Measurements from ENCODE around the gene SNAI3. TPM values are rescaled to one million over a fixed set of nuclear protein-coding genes. Genes with fewer than 3 reads are reported as not detected.
A peak's percentile ranks its signal among the peaks of the same experiment; 100 is the strongest.

The SNAI3 gene
- total and polyA plus RNA-seq, 2 of the 4 experiments (the other 2 are of a cell fraction), result 0.21 TPM; not detected in 1

- Histone ChIP-seq H3K9ac (ENCODE audit: low read depth, low read length) (no peak overlapping the region), H3K23ac (ENCODE audit: low read depth, low read length) (no peak overlapping the region), H3K14ac (replicated peaks; ENCODE audit: low read depth, low read length) (no peak overlapping the region), H3K9me3 (ENCODE audit: control insufficient read depth, insufficient read depth, low read length) (no peaks in the 10 kb centered on the region), H4K20me1 (ENCODE audit: insufficient read depth, low read length) (0 out of 2 replicates have a peak, but pooled peaks cover 9% of the 10 kb centered on the region), H2BK120ac (ENCODE audit: low read depth, low read length) (no peak overlapping the region), H2BK15ac (ENCODE audit: low read depth, low read length) (no peak overlapping the region), H2BK20ac (ENCODE audit: low read depth, low read length) (no peak overlapping the region), H4K5ac (ENCODE audit: low read depth, low read length) (no peak overlapping the region), H2BK5ac (ENCODE audit: low read depth, low read length, poor library complexity, severe bottlenecking) (no peak overlapping the region), H3K36me3 (ENCODE audit: control insufficient read depth, insufficient read depth, low read length) (peaks cover 7% of the 10 kb centered on the region; the same call in 1 of the 2 replicates), H3K4me2 (ENCODE audit: low read depth, low read length) (no peak overlapping the region), H4K91ac (ENCODE audit: insufficient read depth, low read depth, low read length) (no peak overlapping the region), H2AK9ac (replicated peaks; ENCODE audit: low read depth, low read length, poor library complexity) (peak overlapping the region; percentile 24), H3K9me1 (ENCODE audit: insufficient read depth, low read length) (no peaks in the 10 kb centered on the region), H3K4me1 (ENCODE audit: control insufficient read depth, insufficient read depth, low read length) (no peaks in the 10 kb centered on the region), H3K4me3 (ENCODE audit: insufficient read depth, low read depth, low read length) (no peak overlapping the region), H3K56ac (ENCODE audit: extremely low read depth, insufficient read depth, low read length) (no peak overlapping the region), H2AFZ (replicated peaks; ENCODE audit: low read length, poor library complexity) (peak overlapping the region; percentile 41), H3K18ac (ENCODE audit: low read depth, low read length) (no peak overlapping the region), H3K27ac (ENCODE audit: insufficient read depth, low read length) (no peak overlapping the region), H3K79me1 (ENCODE audit: low read depth in 1 of 2, low read length in 2 of 2) (no peaks in the 10 kb centered on the region), H3K27me3 (ENCODE audit: control insufficient read depth, insufficient read depth, low read length) (no peaks in the 10 kb centered on the region; the same call in 1 of the 2 replicates), H3K4ac (ENCODE audit: low read depth, low read length) (no peak overlapping the region), H2AK5ac (ENCODE audit: low read depth, low read length) (no peak overlapping the region), H4K8ac (ENCODE audit: low read depth in 2 of 2, low read length in 2 of 2) (no peak overlapping the region)
- in situ Hi-C loops (cut with MboI; ENCODE audit: low sequenced_read_pairs), result no loop called here
- ATAC-seq (ENCODE audit: low read depth), result no peak; the same call in 1 of the 2 replicates
- TF ChIP-seq RAD21 (IDR thresholded peaks at IDR 0.05; ENCODE audit: low read length), result no peak
- intact Hi-C loops (cut with micrococcal nuclease), result no loop called here
- ChIA-PET CTCF (no interaction called here), POLR2A (ENCODE audit: unreplicated experiment) (no interaction called here)
- DNase-seq, result no peak
- 56% methylated on average over 7 of the region's 32 CpGs; no CpG with 5 or more reads in 1 of the 2 experiments for WGBS, 2 experiments (ENCODE audit: extremely low coverage in 2 of 2, insufficient read length in 1 of 2)
- no TSS peak for BruUV-seq (replicated peaks)
- dilution Hi-C loops (cut with HindIII; ENCODE audit: low sequenced_read_pairs, unreplicated experiment), result no loop called here
Observed at GRCh38 chr16:88678224-88678979, 7.9 kb downstream of the SNAI3 start.

All from IMR-90 (cell line).